Effector memory CD4-positive, alpha-beta T cell (primary cell): ENCODE results near the gene UMODL1.
"Not testable (repeated sequence)": the region's sequence is repeated elsewhere in the genome, so short reads cannot be mapped to it uniquely, and the experiment has no call there.

Experiments used
- DNase-seq, 3 donors: peaks; one replicate each; pipeline ENCODE4 v3.0.0-alpha.2; 2020
- H3K27ac ChIP-seq: 2 replicates; pipeline ENCODE4 v1.7.0; 2013; ENCODE audit warnings: mild to moderate bottlenecking, low read length, moderate library complexity; ENCODE audit not compliant: insufficient read depth, poor library complexity, severe bottlenecking
- H3K27me3 ChIP-seq: replicated peaks from 2 replicates; pipeline ENCODE4 v1.7.0; 2013; ENCODE audit warnings: mild to moderate bottlenecking, low read length; ENCODE audit not compliant: insufficient read depth, control insufficient read depth, poor library complexity, severe bottlenecking
- H3K36me3 ChIP-seq: 2 replicates; pipeline ENCODE4 v1.7.0; 2013; ENCODE audit warnings: mild to moderate bottlenecking, low read length, moderate library complexity; ENCODE audit not compliant: control insufficient read depth, insufficient read depth
- H3K4me1 ChIP-seq: 2 replicates; pipeline ENCODE4 v1.7.0; 2013; ENCODE audit warnings: low read length, mild to moderate bottlenecking; ENCODE audit not compliant: control insufficient read depth, insufficient read depth, poor library complexity, severe bottlenecking
- H3K4me3 ChIP-seq: 2 replicates; pipeline ENCODE4 v1.7.0; 2013; ENCODE audit warnings: low read length, low read depth, mild to moderate bottlenecking; ENCODE audit not compliant: insufficient read depth, poor library complexity, severe bottlenecking
- H3K9me3 ChIP-seq: 2 replicates; pipeline ENCODE4 v1.7.0; 2013; ENCODE audit warnings: mild to moderate bottlenecking, low read length, moderate library complexity; ENCODE audit not compliant: control insufficient read depth

Gene UMODL1

GRCh38 chr21:42111811-42112210, 40.7 kb downstream of the UMODL1 start:
- Histone ChIP-seq H3K36me3 (no peaks in the 10 kb centered on the region), H3K27ac (no peak overlapping the region), H3K4me3 (no peak overlapping the region), H3K4me1 (no peaks in the 10 kb centered on the region), H3K27me3 (no peaks in the 10 kb centered on the region), H3K9me3 (no peaks in the 10 kb centered on the region)
- DNase-seq = no peak

GRCh38 chr21:42112238-42112637, 41.1 kb downstream of the UMODL1 start:
- H3K4me1 ChIP-seq = no peaks in the 10 kb centered on the region
- H3K27ac ChIP-seq = no peak overlapping the region
- H3K27me3 ChIP-seq = no peaks in the 10 kb centered on the region
- H3K36me3 ChIP-seq = no peaks in the 10 kb centered on the region
- no peak for DNase-seq
- no peak overlapping the region for H3K4me3 ChIP-seq
- H3K9me3 ChIP-seq = no peaks in the 10 kb centered on the region

- no peak for DNase-seq
- no peaks in the 10 kb centered on the region for H3K36me3 ChIP-seq
- no peak overlapping the region for H3K27ac ChIP-seq
- H3K4me3 ChIP-seq = no peak overlapping the region
- no peaks in the 10 kb centered on the region for H3K4me1 ChIP-seq
- H3K9me3 ChIP-seq = no peaks in the 10 kb centered on the region
- no peaks in the 10 kb centered on the region for H3K27me3 ChIP-seq
These were observed 41.7 kb downstream of the UMODL1 start for GRCh38 chr21:42112857-42113256.

- no peak overlapping the region for H3K4me3 ChIP-seq
- H3K36me3 ChIP-seq = no peaks in the 10 kb centered on the region
- H3K27me3 ChIP-seq = no peaks in the 10 kb centered on the region
- no peaks in the 10 kb centered on the region for H3K9me3 ChIP-seq
- H3K4me1 ChIP-seq = peaks cover under 1% of the 10 kb centered on the region
- H3K27ac ChIP-seq = no peak overlapping the region
- no peak for DNase-seq
These were observed 42.9 kb downstream of the UMODL1 start for GRCh38 chr21:42113926-42114409.

GRCh38 chr21:42114646-42115045, 43.5 kb downstream of the UMODL1 start:
- Histone ChIP-seq H3K27ac (no peak overlapping the region), H3K4me3 (no peak overlapping the region), H3K4me1 (peaks cover 2% of the 10 kb centered on the region), H3K9me3 (no peaks in the 10 kb centered on the region), H3K36me3 (no peaks in the 10 kb centered on the region), H3K27me3 (no peaks in the 10 kb centered on the region)
- no peak for DNase-seq

GRCh38 chr21:42115136-42115683, 44.1 kb downstream of the UMODL1 start:
- no peak for DNase-seq
- peaks cover 2% of the 10 kb centered on the region for H3K4me1 ChIP-seq
- H3K27me3 ChIP-seq = peaks cover 3% of the 10 kb centered on the region
- H3K4me3 ChIP-seq = no peak overlapping the region
- H3K27ac ChIP-seq = no peak overlapping the region
- no peaks in the 10 kb centered on the region for H3K9me3 ChIP-seq
- no peaks in the 10 kb centered on the region for H3K36me3 ChIP-seq

GRCh38 chr21:42116551-42116950, 45.4 kb downstream of the UMODL1 start:
- H3K27me3 ChIP-seq, H3K4me1 ChIP-seq, H3K27ac ChIP-seq, H3K9me3 ChIP-seq, H3K36me3 ChIP-seq, DNase-seq, H3K4me3 ChIP-seq: not testable (repeated sequence)

GRCh38 chr21:42117229-42117966, 46.3 kb downstream of the UMODL1 start:
- Histone ChIP-seq H3K27me3 (peaks cover 10% of the 10 kb centered on the region), H3K27ac (no peak overlapping the region), H3K36me3 (no peaks in the 10 kb centered on the region), H3K4me3 (no peak overlapping the region), H3K9me3 (no peaks in the 10 kb centered on the region), H3K4me1 (peaks cover 2% of the 10 kb centered on the region)
- DNase-seq = peak; percentile 31 to 51 (median 39)

GRCh38 chr21:42117967-42118780, 47.1 kb downstream of the UMODL1 start:
- Histone ChIP-seq H3K4me3 (no peak overlapping the region), H3K36me3 (no peaks in the 10 kb centered on the region), H3K27ac (no peak overlapping the region), H3K27me3 (peaks cover 13% of the 10 kb centered on the region), H3K9me3 (no peaks in the 10 kb centered on the region), H3K4me1 (peaks cover 2% of the 10 kb centered on the region)
- no peak for DNase-seq

- no peaks in the 10 kb centered on the region for H3K9me3 ChIP-seq
- no peaks in the 10 kb centered on the region for H3K36me3 ChIP-seq
- no peak overlapping the region for H3K27ac ChIP-seq
- peaks cover 13% of the 10 kb centered on the region for H3K27me3 ChIP-seq
- H3K4me3 ChIP-seq = no peak overlapping the region
- no peak for DNase-seq
- H3K4me1 ChIP-seq = peaks cover 2% of the 10 kb centered on the region
These were observed 47.8 kb downstream of the UMODL1 start for GRCh38 chr21:42118901-42119300.
